H1 (cell line): ENCODE measurements around the gene TC2N. TPM values are rescaled to one million over a fixed set of nuclear protein-coding genes. Genes with fewer than 3 reads are reported as not detected.

Experiments
- polyA plus RNA-seq, 7 experiments: library from polyadenylated mRNA; depleted of rRNA in 3 of 7; stranded (reverse) in 5 of 7; unstranded in 2 of 7; fragments of >200 nt in 5 of 7; fragments of 200-250 nt in 2 of 7; gene quantifications; 1 replicate in 5 of 7; 2 replicates in 1 of 7; 4 replicates in 1 of 7; pipeline versions ENCODE4 v1.2.1 to v1.2.3, GENCODE V29; 2011 to 2013; ENCODE audit warnings: missing spikeins in 2 of 7, mixed read lengths in 2 of 7
- total RNA-seq: library from RNA; stranded (reverse); fragmentation: NEBNext Ultra II Directional; extraction: Animal tissue kit (Norgen Biotek cat#: 25700); gene quantifications from 2 replicates; pipeline ENCODE4 v1.2.1, GENCODE V29; 2021

The TC2N gene
- total and polyA plus RNA-seq, 2 of the 8 experiments (the other 6 are each of a cell fraction or from before 2014, with no cell fraction given): 9.7 to 36.2 TPM

Other genes with a start within 250 kb of the TC2N start
- 0.30 TPM in 1 of 2 replicates, not detected in the other for gene CATSPERB, start 135.4 kb downstream of the TC2N start, total RNA-seq
- gene CATSPERB, start 135.4 kb downstream of the TC2N start, polyA plus RNA-seq (2011; rRNA removed): 0.08 and 0.11 TPM in 2 replicates
- 3.5 and 4.2 TPM in 2 replicates for gene FBLN5, start 80.2 kb upstream of the TC2N start, total RNA-seq
- gene FBLN5, start 80.2 kb upstream of the TC2N start, polyA plus RNA-seq (2011; rRNA removed): 0.88 and 1.1 TPM in 2 replicates
- 30.4 and 32.3 TPM in 2 replicates for gene TRIP11, start 172.5 kb upstream of the TC2N start, total RNA-seq
- gene TRIP11, start 172.5 kb upstream of the TC2N start, polyA plus RNA-seq (2011; rRNA removed): 1.5 and 3.3 TPM in 2 replicates
- 31.7 and 37.2 TPM in 2 replicates for gene ATXN3, start 239.0 kb upstream of the TC2N start, total RNA-seq
- gene ATXN3, start 239.0 kb upstream of the TC2N start, polyA plus RNA-seq (2011; rRNA removed): 4.1 and 8.8 TPM in 2 replicates